Measurements from ENCODE around the gene FIZ1.
"Not testable (repeated sequence)": the region's sequence is repeated elsewhere in the genome, so short reads cannot be mapped to it uniquely, and the experiment has no call there.

FIZ1 gene

GRCh38 chr19:55581145-55581822 is 18.0 kb downstream of the FIZ1 start:
- Histone ChIP-seq H3K4me3 (peak overlapping the region; percentile 57 to 92 (median 78)), H3K27ac (peak overlapping the region; percentile 37 to 97 (median 88))

GRCh38 chr19:55580628-55581144 is 18.6 kb downstream of the FIZ1 start, which contains the start of gene ZNF579:
Gene ZNF579, minus strand, starts transcription at chr19:55580848. Its CDS starts 1,209 bp downstream, at chr19:55579639.
- peak within 1 kb of the TSS; percentile 37 to 97 (median 88) for H3K27ac ChIP-seq

GRCh38 chr19:55579766-55580621 is 19.3 kb downstream of the FIZ1 start:
- peak overlapping the region; percentile 57 to 92 (median 78) for H3K4me3 ChIP-seq
- H3K27ac ChIP-seq = peak overlapping the region; percentile 37 to 97 (median 88)

More at GRCh38 chr19:55580628-55581144, 18.6 kb downstream of the FIZ1 start, which contains the start of gene ZNF579:
- H3K4me3 ChIP-seq = peak within 1 kb of the TSS; percentile 57 to 92 (median 78)

GRCh38 chr19:55578761-55579747 is 20.3 kb downstream of the FIZ1 start:
- Histone ChIP-seq H3K4me3 (peak overlapping the region in 3 of 7 experiments; percentile 57 to 91 (median 74)), H3K27ac (peak overlapping the region in 4 of 21 experiments; percentile 87 to 97 (median 92))

- Histone ChIP-seq H3K4me3 (no peak overlapping the region), H3K27ac (no peak overlapping the region)
Measured at GRCh38 chr19:55578031-55578760, 21.1 kb downstream of the FIZ1 start.

GRCh38 chr19:55576746-55577145 is 22.6 kb downstream of the FIZ1 start:
- Histone ChIP-seq H3K4me3 (no peak overlapping the region), H3K27ac (no peak overlapping the region)

GRCh38 chr19:55573929-55574328 is 25.4 kb downstream of the FIZ1 start:
- not testable (repeated sequence) for H3K4me3 ChIP-seq, H3K27ac ChIP-seq

GRCh38 chr19:55569477-55569876 is 29.8 kb downstream of the FIZ1 start:
- H3K4me3 ChIP-seq, H3K27ac ChIP-seq: not testable (repeated sequence)

GRCh38 chr19:55567708-55568328 is 31.5 kb downstream of the FIZ1 start:
- Histone ChIP-seq H3K4me3 (no peak overlapping the region), H3K27ac (no peak overlapping the region)

- Histone ChIP-seq H3K27ac (no peak overlapping the region), H3K4me3 (no peak overlapping the region)
Measured at GRCh38 chr19:55566823-55567222, 32.5 kb downstream of the FIZ1 start.

GRCh38 chr19:55563261-55563690 is 36.0 kb downstream of the FIZ1 start:
- Histone ChIP-seq H3K4me3 (no peak overlapping the region), H3K27ac (no peak overlapping the region)

GRCh38 chr19:55559684-55560083 is 39.6 kb downstream of the FIZ1 start:
- no peak overlapping the region for H3K4me3 ChIP-seq

GRCh38 chr19:55554741-55555152 is 44.6 kb downstream of the FIZ1 start:
- Histone ChIP-seq H3K4me3 (no peak overlapping the region), H3K27ac (no peak overlapping the region)

More at GRCh38 chr19:55559684-55560083, 39.6 kb downstream of the FIZ1 start:
- H3K27ac ChIP-seq = no peak overlapping the region

GRCh38 chr19:55554302-55554701 is 45.0 kb downstream of the FIZ1 start:
- Histone ChIP-seq H3K4me3 (no peak overlapping the region), H3K27ac (no peak overlapping the region)

GRCh38 chr19:55553217-55554182 is 45.8 kb downstream of the FIZ1 start:
- Histone ChIP-seq H3K27ac (peak overlapping the region in 1 of 21 experiments; percentile 30), H3K4me3 (no peak overlapping the region)

GRCh38 chr19:55552620-55553019 is 46.7 kb downstream of the FIZ1 start:
- Histone ChIP-seq H3K4me3 (no peak overlapping the region), H3K27ac (peak overlapping the region in 1 of 21 experiments; percentile 30)

GRCh38 chr19:55552206-55552605 is 47.1 kb downstream of the FIZ1 start:
- no peak overlapping the region for H3K4me3 ChIP-seq
- no peak overlapping the region for H3K27ac ChIP-seq
